Measurements from ENCODE around the gene SPEN. TPM values are rescaled to one million over a fixed set of nuclear protein-coding genes. Genes with fewer than 3 reads are reported as not detected.

The SPEN gene
- total and polyA plus RNA-seq, 2 of the 4 experiments (the other 2 are of a cell fraction): 7.6 to 15.8 TPM

- no peaks in the 10 kb centered on the region for H3K9me3 ChIP-seq (ENCODE audit: control insufficient read depth, insufficient read depth, low read length)
- no peak overlapping the region for H4K5ac ChIP-seq (ENCODE audit: low read depth, low read length)
- H2BK15ac ChIP-seq (ENCODE audit: low read depth, low read length): no peak overlapping the region
- no peak overlapping the region for H3K4me3 ChIP-seq (ENCODE audit: insufficient read depth, low read depth, low read length)
- H2BK5ac ChIP-seq (ENCODE audit: low read depth, low read length, poor library complexity, severe bottlenecking): no peak overlapping the region
- H3K4me2 ChIP-seq (ENCODE audit: low read depth, low read length): no peak overlapping the region
- H3K36me3 ChIP-seq (ENCODE audit: control insufficient read depth, insufficient read depth, low read length): peaks cover 52% of the 10 kb centered on the region
- no peak overlapping the region for H4K8ac ChIP-seq (ENCODE audit: low read depth in 2 of 2, low read length in 2 of 2)
- H2AK5ac ChIP-seq (ENCODE audit: low read depth, low read length): no peak overlapping the region
- peaks cover 23 to 44% of the 10 kb centered on the region in 2 experiments for H3K79me1 ChIP-seq (ENCODE audit: low read depth in 1 of 2, low read length in 2 of 2)
- in situ Hi-C loops (cut with MboI; ENCODE audit: low sequenced_read_pairs): no loop called here
- no peak for DNase-seq
- H2BK120ac ChIP-seq (ENCODE audit: low read depth, low read length): no peak overlapping the region
- intact Hi-C loops (cut with micrococcal nuclease): loop anchor here (5.0 kb wide), 1 partner anchor 112 kb away; no protein-coding TSS in a partner anchor
- CTCF ChIA-PET: no interaction called here
- H4K91ac ChIP-seq (ENCODE audit: insufficient read depth, low read depth, low read length): no peak overlapping the region
- no peak overlapping the region for H3K14ac ChIP-seq (replicated peaks; ENCODE audit: low read depth, low read length)
- H3K27ac ChIP-seq (ENCODE audit: insufficient read depth, low read length): no peak overlapping the region
- no peak overlapping the region for H2AFZ ChIP-seq (replicated peaks; ENCODE audit: low read length, poor library complexity)
- BruUV-seq (replicated peaks): no TSS peak
- H3K56ac ChIP-seq (ENCODE audit: extremely low read depth, insufficient read depth, low read length): no peak overlapping the region
- H3K9me1 ChIP-seq (ENCODE audit: insufficient read depth, low read length): no peaks in the 10 kb centered on the region; the same call in 1 of the 2 replicates
- no peak overlapping the region for H2BK20ac ChIP-seq (ENCODE audit: low read depth, low read length)
- dilution Hi-C loops (cut with HindIII; ENCODE audit: low sequenced_read_pairs, unreplicated experiment): no loop called here
- no peak overlapping the region for H3K9ac ChIP-seq (ENCODE audit: low read depth, low read length)
- H2AK9ac ChIP-seq (replicated peaks; ENCODE audit: low read depth, low read length, poor library complexity): no peak overlapping the region
- POLR2A ChIA-PET (ENCODE audit: unreplicated experiment): no interaction called here
- ATAC-seq (ENCODE audit: low read depth): no peak
- no peak overlapping the region for H3K23ac ChIP-seq (ENCODE audit: low read depth, low read length)
- H3K18ac ChIP-seq (ENCODE audit: low read depth, low read length): no peak overlapping the region
- H3K4ac ChIP-seq (ENCODE audit: low read depth, low read length): no peak overlapping the region
- H4K20me1 ChIP-seq (ENCODE audit: insufficient read depth, low read length): no peaks in the 10 kb centered on the region
- no peaks in the 10 kb centered on the region for H3K27me3 ChIP-seq (ENCODE audit: control insufficient read depth, insufficient read depth, low read length)
- 97% methylated on average over 8 of the region's 17 CpGs; no CpG with 5 or more reads in 1 of the 2 experiments for WGBS, 2 experiments (ENCODE audit: extremely low coverage in 2 of 2, insufficient read length in 1 of 2)
- H3K4me1 ChIP-seq (ENCODE audit: control insufficient read depth, insufficient read depth, low read length): peaks cover 6% of the 10 kb centered on the region; the same call in 1 of the 2 replicates
- TF ChIP-seq BHLHE40 (IDR thresholded peaks at IDR 0.05; ENCODE audit: low read depth, low read length) (no peak), USF2 (IDR thresholded peaks at IDR 0.05; ENCODE audit: low read depth, low read length) (no peak), RCOR1 (IDR thresholded peaks at IDR 0.05; ENCODE audit: insufficient replicate concordance, low read length) (no peak), MAZ (IDR thresholded peaks at IDR 0.05; ENCODE audit: borderline replicate concordance, low read depth, low read length) (no peak), POLR2A (IDR thresholded peaks at IDR 0.05; ENCODE audit: low read depth, low read length) (no peak), ELK1 (IDR thresholded peaks at IDR 0.05; ENCODE audit: borderline replicate concordance, low read depth, low read length) (no peak), FOS (IDR thresholded peaks at IDR 0.05; ENCODE audit: low read depth, low read length) (no peak), NFE2L2 (IDR thresholded peaks at IDR 0.05; ENCODE audit: low read depth, low read length) (no peak), SMC3 (IDR thresholded peaks at IDR 0.05; ENCODE audit: low read depth, low read length) (no peak), MAFK (IDR thresholded peaks at IDR 0.05; ENCODE audit: low read depth, low read length) (no peak), CHD1 (IDR thresholded peaks at IDR 0.05; ENCODE audit: low read depth, low read length) (no peak), MXI1 (IDR thresholded peaks at IDR 0.05; ENCODE audit: borderline replicate concordance, low read depth, low read length) (no peak), RAD21 (IDR thresholded peaks at IDR 0.05; ENCODE audit: low read length) (no peak), RFX5 (IDR thresholded peaks at IDR 0.05; ENCODE audit: low read depth, low read length) (no peak), CEBPB (IDR thresholded peaks at IDR 0.05; ENCODE audit: low read depth, low read length) (no peak)
Observed at GRCh38 chr1:15928971-15929965, 81.8 kb downstream of the SPEN start.
